Measurements from ENCODE around the gene ARVCF.

Gene ARVCF

DNA sequence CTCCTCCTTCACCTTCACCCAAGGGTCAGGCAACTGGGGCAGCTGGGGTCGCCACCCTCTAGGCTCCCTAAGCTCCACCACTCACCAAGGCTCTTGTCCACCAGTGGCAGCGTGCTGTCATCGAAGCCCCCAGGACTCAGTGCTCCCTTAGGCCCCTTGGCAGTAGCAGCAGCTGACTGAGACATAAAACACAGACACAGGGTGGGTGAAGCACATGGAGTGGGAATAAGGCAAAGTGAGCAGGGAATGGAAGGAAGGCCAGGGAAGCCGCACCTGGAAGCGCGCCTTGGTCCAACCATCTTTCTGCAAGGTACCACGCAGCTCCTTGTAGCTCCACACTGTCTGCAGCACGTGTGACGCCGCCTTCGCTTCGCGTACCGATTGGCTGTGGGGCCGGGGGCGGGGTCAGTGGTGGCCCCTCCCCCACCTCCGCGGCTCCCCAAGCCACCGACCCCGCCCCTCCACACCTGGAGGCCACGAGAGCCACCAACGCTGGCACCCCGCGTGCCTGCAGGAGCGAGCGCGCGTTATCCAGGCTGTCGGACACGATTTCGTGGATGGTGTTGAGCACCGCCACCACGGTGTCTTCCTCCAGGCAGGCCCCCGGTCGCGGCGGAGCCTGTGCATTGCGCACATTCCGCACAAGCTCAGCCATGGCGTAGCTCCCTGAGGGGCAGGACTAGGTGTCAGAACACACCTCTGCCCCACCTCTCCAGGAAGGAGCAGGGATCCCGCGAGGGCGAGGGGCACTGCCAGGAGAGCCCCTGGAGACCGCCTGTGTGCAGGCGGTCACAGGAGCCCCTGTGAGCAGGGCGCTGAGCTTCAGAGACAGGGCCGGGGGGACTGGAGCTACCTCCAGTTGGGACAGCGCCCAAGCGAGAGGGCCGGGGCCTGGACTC, 43.7 kb downstream of the ARVCF start:
- no peak for TF ChIP-seq CTCF (IDR thresholded peaks at IDR 0.05)
- H3K27ac Mint-ChIP-seq: no peak overlapping the region
- no peak for DNase-seq
- H3K4me3 Mint-ChIP-seq: no peak overlapping the region
- no peaks in the 10 kb centered on the region for H3K9me3 Mint-ChIP-seq
- H3K27me3 Mint-ChIP-seq (ENCODE audit: low read depth, poor library complexity): no peaks in the 10 kb centered on the region
- no peaks in the 10 kb centered on the region for H3K36me3 Mint-ChIP-seq (ENCODE audit: low read depth)
- H3K4me1 Mint-ChIP-seq: peaks cover 16% of the 10 kb centered on the region

- no peak for DNase-seq
- no peak overlapping the region for H3K27ac Mint-ChIP-seq
- no peaks in the 10 kb centered on the region for H3K36me3 Mint-ChIP-seq (ENCODE audit: low read depth)
- H3K4me1 Mint-ChIP-seq: peaks cover 23% of the 10 kb centered on the region
- no peaks in the 10 kb centered on the region for H3K27me3 Mint-ChIP-seq (ENCODE audit: low read depth, poor library complexity)
- no peak overlapping the region for H3K4me3 Mint-ChIP-seq
- H3K9me3 Mint-ChIP-seq: no peaks in the 10 kb centered on the region
- no peak for TF ChIP-seq CTCF (IDR thresholded peaks at IDR 0.05)
Measured at GRCh38 chr22:19972251-19972650, 44.4 kb downstream of the ARVCF start.

DNA sequence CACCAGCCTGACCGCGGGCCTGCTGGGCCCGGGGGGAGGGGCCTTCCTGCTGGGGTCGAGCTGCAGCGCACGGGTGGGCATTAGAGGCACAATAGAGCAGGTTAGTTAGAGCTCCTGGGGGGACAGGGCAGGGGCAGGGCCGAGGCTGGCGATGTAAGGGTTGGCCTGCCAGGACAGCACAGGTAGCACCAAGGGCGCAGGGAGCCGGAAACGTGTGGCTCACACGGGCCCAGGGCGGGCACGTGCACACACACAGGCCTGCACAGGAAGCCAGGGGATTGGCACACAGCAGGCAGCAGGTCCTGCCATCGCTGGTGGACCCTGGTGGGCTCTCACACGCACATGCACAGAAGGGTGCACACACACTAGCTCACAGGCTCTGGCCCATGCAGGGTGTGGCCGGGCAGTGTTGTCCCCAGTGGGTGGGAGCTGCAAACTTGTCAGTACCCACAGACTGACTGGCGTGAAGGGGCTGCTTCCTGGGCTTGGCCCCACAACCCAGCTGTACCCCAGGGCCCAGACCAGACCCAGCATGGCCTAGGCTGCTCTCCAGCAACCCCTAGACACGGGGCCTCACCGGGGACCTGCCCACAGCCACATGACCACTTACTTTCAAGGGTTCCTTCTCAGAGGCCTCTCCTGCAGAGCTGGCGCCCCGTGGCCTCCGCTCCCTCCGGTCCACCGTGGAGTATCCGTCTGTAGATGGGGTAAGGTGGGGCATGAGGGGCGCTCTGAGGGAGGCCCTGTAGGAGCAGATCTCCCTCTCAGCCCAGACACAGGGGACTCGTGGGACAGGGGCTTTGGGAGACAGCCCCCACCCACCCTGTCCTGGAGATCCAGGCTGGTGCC, 45.1 kb downstream of the ARVCF start:
- no peak overlapping the region for H3K27ac Mint-ChIP-seq

DNA sequence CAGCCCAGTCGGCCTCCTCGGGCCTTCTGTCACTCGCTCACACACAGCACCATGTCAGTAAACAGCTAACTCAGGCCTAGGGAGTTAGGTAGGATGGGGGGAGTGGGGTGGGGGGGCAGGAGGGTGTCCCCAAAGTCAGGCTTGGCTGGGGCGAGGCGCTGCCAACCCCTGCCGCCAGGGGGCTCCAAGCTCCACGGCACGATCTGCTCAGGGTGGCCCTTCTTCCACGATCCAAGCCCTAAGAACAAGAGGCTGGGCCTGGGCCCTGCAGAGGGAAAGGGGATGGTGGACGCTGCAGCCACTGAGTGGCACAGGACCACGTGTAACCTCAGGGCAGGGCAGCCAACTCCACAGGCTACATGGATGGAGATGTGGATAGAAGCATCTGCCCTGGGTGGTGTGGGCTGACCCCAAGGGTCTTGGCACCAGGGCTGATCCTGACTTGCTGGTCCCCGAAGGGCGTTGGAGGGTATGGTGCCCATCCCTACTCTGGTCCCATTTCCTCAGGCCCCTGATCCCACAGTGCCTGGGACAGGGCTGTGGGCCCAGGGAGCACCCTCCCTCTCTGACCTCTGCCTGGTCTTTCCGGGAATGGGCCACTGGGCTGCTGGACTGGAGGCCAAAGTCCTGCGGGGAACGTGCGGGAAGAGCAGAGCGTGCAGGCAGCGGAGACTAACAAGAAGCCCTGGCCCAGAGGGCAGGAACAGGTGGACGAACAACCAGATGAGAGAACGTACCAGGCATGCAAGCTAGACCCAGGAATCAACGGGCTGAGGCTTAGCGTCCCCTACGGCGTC, 45.9 kb downstream of the ARVCF start:
- DNase-seq: peak; percentile 85
- Mint-ChIP-seq H3K4me3 (no peak overlapping the region), H3K4me1 (peaks cover 34% of the 10 kb centered on the region), H3K27me3 (ENCODE audit: low read depth, poor library complexity) (no peaks in the 10 kb centered on the region), H3K27ac (no peak overlapping the region), H3K36me3 (ENCODE audit: low read depth) (no peaks in the 10 kb centered on the region), H3K9me3 (no peaks in the 10 kb centered on the region)
- TF ChIP-seq CTCF (IDR thresholded peaks at IDR 0.05): peak; percentile 94

More for the DNA sequence above, 45.1 kb downstream of the ARVCF start:
- Mint-ChIP-seq H3K4me3 (no peak overlapping the region), H3K9me3 (no peaks in the 10 kb centered on the region), H3K4me1 (peaks cover 29% of the 10 kb centered on the region), H3K27me3 (ENCODE audit: low read depth, poor library complexity) (no peaks in the 10 kb centered on the region), H3K36me3 (ENCODE audit: low read depth) (no peaks in the 10 kb centered on the region)
- DNase-seq: no peak
- TF ChIP-seq CTCF (IDR thresholded peaks at IDR 0.05): no peak

DNA sequence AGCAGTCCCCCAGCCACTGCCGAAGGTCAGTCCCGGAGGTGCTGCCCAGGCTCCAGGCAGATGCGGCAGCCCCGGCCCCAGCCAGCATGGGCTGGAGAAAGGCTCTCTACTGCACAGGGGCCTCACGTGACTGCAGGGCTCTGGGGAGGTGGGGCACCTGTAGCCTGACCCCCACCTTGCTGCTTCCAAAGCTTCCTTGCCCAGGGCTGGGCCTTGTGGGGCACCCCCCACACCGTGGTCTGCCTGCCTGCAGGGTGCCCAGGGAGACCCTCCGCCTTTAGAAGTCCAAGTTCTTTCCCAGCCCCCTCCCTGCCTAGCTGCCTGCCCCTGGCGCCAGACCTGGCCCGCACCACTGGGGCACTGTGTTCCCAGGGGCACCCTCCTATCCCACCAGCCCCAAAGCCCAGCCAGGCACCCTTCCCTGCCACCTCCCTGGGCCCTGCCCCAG, 46.6 kb downstream of the ARVCF start:
- DNase-seq: no peak
- no peaks in the 10 kb centered on the region for H3K27me3 Mint-ChIP-seq (ENCODE audit: low read depth, poor library complexity)
- H3K4me3 Mint-ChIP-seq: no peak overlapping the region
- no peaks in the 10 kb centered on the region for H3K36me3 Mint-ChIP-seq (ENCODE audit: low read depth)
- H3K4me1 Mint-ChIP-seq: peaks cover 32% of the 10 kb centered on the region
- H3K27ac Mint-ChIP-seq: no peak overlapping the region
- TF ChIP-seq CTCF (IDR thresholded peaks at IDR 0.05): no peak
- no peaks in the 10 kb centered on the region for H3K9me3 Mint-ChIP-seq
